HG03460 (cell line): Measurements from ENCODE around the gene INA.

Experiments used
- ATAC-seq: cut with Tn5 transposase; IDR thresholded peaks from one replicate; pipeline ENCODE4 v1.9.1; 2021; ENCODE audit not compliant: unreplicated experiment

Gene INA

GRCh38 chr10:103273041-103273441, 3.9 kb upstream of the INA start:
- no peak for ATAC-seq

GRCh38 chr10:103276251-103276895, 565 bp upstream of the INA start:
- no peak for ATAC-seq

- ATAC-seq, result no peak
Observed at GRCh38 chr10:103277713-103278536, 987 bp downstream of the INA start.

GRCh38 chr10:103278537-103278823, 1.5 kb downstream of the INA start:
- no peak for ATAC-seq

- no peak for ATAC-seq
Observed at GRCh38 chr10:103278862-103279298, 1.9 kb downstream of the INA start.

- ATAC-seq, result no peak
Observed at GRCh38 chr10:103280031-103280430, 3.1 kb downstream of the INA start.

- no peak for ATAC-seq
Observed at GRCh38 chr10:103280506-103280905, 3.6 kb downstream of the INA start.

GRCh38 chr10:103281753-103282152, 4.8 kb downstream of the INA start:
- ATAC-seq, result no peak

GRCh38 chr10:103282961-103283360, 6.0 kb downstream of the INA start:
- no peak for ATAC-seq

- ATAC-seq, result no peak
Observed at GRCh38 chr10:103284170-103284569, 7.2 kb downstream of the INA start.

- ATAC-seq, result no peak
Observed at GRCh38 chr10:103287992-103288391, 11.1 kb downstream of the INA start.

GRCh38 chr10:103291588-103291987, 14.7 kb downstream of the INA start:
- ATAC-seq, result no peak

- ATAC-seq, result no peak
Observed at GRCh38 chr10:103295374-103296015, 18.6 kb downstream of the INA start.

- ATAC-seq, result no peak
Observed at GRCh38 chr10:103307594-103307993, 30.7 kb downstream of the INA start.

GRCh38 chr10:103310197-103310596, 33.3 kb downstream of the INA start:
- no peak for ATAC-seq

- no peak for ATAC-seq
Observed at GRCh38 chr10:103316087-103316486, 39.1 kb downstream of the INA start.

GRCh38 chr10:103327906-103328305, 51.0 kb downstream of the INA start:
- ATAC-seq, result no peak

GRCh38 chr10:103333934-103334520, 57.1 kb downstream of the INA start:
- ATAC-seq, result no peak

- no peak for ATAC-seq
Observed at GRCh38 chr10:103334567-103334966, 57.6 kb downstream of the INA start.

- no peak for ATAC-seq
Observed at GRCh38 chr10:103336370-103336769, 59.4 kb downstream of the INA start.
